GM06990 (cell line): ENCODE data around the gene REEP3.

ENCODE experiments used
- DNase-seq: peaks from one replicate; pipeline ENCODE4 v3.0.0-alpha.2; 2011; ENCODE audit not compliant: insufficient read length; ENCODE audit errors: extremely low read depth
- H3K27me3 ChIP-seq: replicated peaks from 2 replicates; pipeline ENCODE4 v1.6.0; 2011; ENCODE audit warnings: low read length; ENCODE audit not compliant: control insufficient read depth, insufficient read depth
- H3K36me3 ChIP-seq: 2 replicates; pipeline ENCODE4 v1.5.1; 2011; ENCODE audit warnings: low read length; ENCODE audit not compliant: control insufficient read depth, insufficient read depth
- H3K4me3 ChIP-seq: replicated peaks from 2 replicates; pipeline ENCODE4 v1.5.1; 2011; ENCODE audit warnings: low read depth, mild to moderate bottlenecking, control low read depth, low read length
- TF ChIP-seq, protein P1 (sequence below): IDR thresholded peaks from 2 replicates; pipeline ENCODE4 v1.5.1; 2011; ENCODE audit warnings: low read length, control low read depth, mild to moderate bottlenecking, inconsistent platforms; ENCODE audit not compliant: insufficient read depth, poor library complexity, severe bottlenecking

Gene REEP3

DNA sequence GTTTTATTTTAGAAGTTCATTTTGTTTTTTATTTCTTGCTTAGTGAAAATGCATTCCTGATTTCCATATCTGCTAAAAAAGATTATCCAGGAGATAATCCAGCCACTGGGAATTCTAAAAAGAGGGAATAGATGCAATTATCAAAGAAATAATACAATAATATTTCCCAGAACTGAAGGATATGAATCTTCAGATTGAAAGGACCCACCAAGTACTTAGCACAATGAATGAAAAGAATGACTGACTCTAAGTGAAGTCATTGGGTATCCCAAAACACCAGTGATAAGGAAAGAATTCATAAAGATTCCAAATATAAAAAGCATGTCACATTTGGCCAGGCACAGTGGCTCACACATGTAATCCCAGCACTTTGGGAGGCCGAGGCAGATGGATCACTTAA, 79.3 kb downstream of the REEP3 start:
- no peak for DNase-seq
- no peaks in the 10 kb centered on the region; the same call in 1 of the 2 replicates for H3K36me3 ChIP-seq
- no peak overlapping the region for H3K4me3 ChIP-seq
- TF ChIP-seq, protein P1, sequence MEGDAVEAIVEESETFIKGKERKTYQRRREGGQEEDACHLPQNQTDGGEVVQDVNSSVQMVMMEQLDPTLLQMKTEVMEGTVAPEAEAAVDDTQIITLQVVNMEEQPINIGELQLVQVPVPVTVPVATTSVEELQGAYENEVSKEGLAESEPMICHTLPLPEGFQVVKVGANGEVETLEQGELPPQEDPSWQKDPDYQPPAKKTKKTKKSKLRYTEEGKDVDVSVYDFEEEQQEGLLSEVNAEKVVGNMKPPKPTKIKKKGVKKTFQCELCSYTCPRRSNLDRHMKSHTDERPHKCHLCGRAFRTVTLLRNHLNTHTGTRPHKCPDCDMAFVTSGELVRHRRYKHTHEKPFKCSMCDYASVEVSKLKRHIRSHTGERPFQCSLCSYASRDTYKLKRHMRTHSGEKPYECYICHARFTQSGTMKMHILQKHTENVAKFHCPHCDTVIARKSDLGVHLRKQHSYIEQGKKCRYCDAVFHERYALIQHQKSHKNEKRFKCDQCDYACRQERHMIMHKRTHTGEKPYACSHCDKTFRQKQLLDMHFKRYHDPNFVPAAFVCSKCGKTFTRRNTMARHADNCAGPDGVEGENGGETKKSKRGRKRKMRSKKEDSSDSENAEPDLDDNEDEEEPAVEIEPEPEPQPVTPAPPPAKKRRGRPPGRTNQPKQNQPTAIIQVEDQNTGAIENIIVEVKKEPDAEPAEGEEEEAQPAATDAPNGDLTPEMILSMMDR = no peak
- H3K27me3 ChIP-seq = no peaks in the 10 kb centered on the region

DNA sequence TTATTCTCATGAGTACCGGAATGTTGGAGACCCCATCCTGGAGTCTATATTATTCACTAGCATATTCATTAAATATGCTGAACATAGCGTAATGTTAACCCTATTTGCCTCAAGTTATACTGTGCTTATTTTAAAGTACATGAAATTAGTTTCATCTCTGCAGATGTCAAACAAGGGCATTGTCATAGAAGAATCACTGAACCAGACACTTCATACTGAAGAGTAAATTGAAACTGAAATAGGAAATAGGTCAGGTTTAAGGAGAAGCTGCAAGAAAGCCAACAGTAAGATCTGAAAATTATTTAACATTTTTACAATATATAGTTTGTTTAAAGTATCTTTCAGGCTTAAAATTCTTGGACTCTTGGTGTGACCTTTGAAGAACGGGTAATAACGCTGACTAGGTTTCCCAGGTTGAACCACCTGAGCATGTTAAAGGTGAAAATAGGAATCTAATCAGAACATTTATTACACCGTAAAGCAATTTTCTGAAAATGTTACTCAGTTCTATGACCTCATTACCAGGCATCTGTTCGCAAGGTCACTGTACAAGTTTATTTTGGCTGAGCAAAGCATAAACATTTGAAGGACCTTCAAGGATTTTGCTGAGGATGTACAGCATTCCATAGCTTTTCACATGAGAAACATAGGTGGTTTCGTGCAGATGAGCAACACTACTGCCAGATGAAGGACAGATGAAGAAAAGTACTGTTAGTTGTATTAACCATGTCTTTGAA, 82.7 kb downstream of the REEP3 start:
- H3K36me3 ChIP-seq = no peaks in the 10 kb centered on the region
- TF ChIP-seq, protein P1 = no peak
- no peak overlapping the region for H3K4me3 ChIP-seq
- no peaks in the 10 kb centered on the region for H3K27me3 ChIP-seq
- DNase-seq = peak; percentile 25

DNA sequence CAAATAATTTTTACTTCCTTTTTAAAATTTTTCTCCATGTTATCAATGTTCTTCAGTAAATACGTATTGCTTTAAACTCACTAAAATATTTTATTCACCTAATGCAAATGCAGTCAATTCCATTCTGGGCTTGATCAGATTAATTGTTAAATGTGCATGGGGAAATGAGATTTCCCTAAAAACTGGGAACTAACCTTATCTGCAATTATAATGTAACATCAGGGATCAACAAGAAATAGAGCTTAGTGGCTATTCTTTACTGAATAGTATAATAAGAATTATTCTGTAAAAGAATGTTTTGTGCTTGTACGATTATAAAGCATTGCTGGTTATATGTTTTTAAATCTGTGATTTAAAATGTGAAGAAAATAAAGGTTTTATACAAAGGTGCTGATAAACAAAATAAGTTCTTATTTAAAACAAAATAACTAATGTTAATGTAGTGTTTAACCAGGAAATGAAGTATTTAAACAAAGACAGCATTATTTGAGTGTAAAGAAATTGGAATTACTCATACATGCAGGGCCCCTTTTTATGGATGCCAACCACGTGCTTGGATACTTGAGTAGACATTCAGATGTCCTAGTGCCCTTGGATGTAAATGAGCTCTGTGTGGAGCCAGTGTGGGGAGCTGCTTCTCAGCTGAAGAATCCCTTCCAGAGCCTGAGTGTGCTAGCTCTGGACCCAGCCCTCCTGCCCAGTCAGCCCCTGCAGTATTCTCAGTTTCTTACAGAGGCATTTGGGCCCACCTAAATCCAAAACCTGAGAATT, 84.2 kb downstream of the REEP3 start:
- Histone ChIP-seq H3K27me3 (no peaks in the 10 kb centered on the region), H3K36me3 (no peaks in the 10 kb centered on the region), H3K4me3 (no peak overlapping the region)
- no peak for DNase-seq
- TF ChIP-seq, protein P1 = no peak

DNA sequence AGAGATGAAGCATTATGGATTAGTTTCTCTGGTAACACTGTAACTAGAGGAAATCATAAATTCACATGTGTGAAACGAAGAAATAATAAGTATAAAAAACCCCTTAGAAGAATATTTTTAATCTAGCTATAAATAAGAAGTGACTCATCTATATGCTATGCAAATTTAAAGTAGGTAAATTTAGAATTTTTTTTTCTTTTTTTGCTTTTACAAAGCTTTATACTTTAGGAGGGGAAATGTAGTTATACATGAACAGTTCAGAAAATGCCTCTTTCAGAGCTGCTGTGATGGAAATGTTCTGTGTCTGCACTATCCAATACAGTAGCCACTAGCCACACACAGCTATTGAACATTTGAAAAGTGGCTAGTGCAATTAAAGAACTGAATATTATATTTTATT, 87.3 kb downstream of the REEP3 start:
- DNase-seq = no peak
- no peaks in the 10 kb centered on the region for H3K27me3 ChIP-seq
- H3K4me3 ChIP-seq = no peak overlapping the region
- H3K36me3 ChIP-seq = no peaks in the 10 kb centered on the region
- TF ChIP-seq, protein P1 = no peak

DNA sequence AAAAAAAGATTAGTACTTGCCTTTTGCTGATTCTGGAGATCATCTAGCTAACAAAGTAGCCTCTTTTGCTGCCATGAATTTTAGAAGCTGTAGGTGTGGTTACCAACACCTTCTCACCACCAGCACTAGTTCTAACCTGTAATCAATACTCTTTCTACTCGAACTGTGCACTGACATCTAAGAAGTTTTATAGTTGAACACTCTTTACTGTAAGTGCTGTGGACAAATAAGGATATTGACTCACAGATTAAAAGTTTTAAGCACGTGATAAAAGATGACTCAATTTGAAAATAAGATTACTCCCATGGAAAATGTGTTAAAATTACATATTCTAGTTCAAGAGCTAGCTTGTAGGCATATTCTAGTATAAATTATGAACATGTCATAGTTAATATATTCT, 89.9 kb downstream of the REEP3 start:
- no peak for DNase-seq
- no peaks in the 10 kb centered on the region for H3K36me3 ChIP-seq
- no peak overlapping the region for H3K4me3 ChIP-seq
- H3K27me3 ChIP-seq = no peaks in the 10 kb centered on the region
- TF ChIP-seq, protein P1 = no peak
